OCI-LY7 (cell line): ENCODE data around the gene CHD9. TPM values are rescaled to one million over a fixed set of nuclear protein-coding genes. Genes with fewer than 3 reads are reported as not detected.

ENCODE experiments used
- BruUV-seq: library from RNA; stranded (reverse); fragments of 400-500 nt; replicated peaks from 2 replicates; lab custom pipeline; 2021; lab: Mats Ljungman, UMichigan
- CTCF ChIA-PET: fragments of 300-600 bp; sonication (Branson Sonifier 250); formaldehyde crosslinking; loops from one replicate; lab custom pipeline; 2022; ENCODE audit warnings: antibody characterized with exemption; ENCODE audit not compliant: unreplicated experiment; lab: Charles Lee
- POLR2A ChIA-PET: fragments of 300-600 bp; sonication (Branson Sonifier 250); formaldehyde crosslinking; loops from one replicate; lab custom pipeline; 2022; ENCODE audit warnings: antibody characterized with exemption; lab: Charles Lee
- DNase-seq: peaks from one replicate; pipeline ENCODE4 v3.0.0-alpha.2; 2015; ENCODE audit warnings: low spot score
- H2AFZ ChIP-seq: fragments of 200-600 bp; sonication (generic), shearing (Covaris generic); 2 replicates; pipeline ENCODE4 v1.6.1; 2014; ENCODE audit warnings: mild to moderate bottlenecking, antibody characterized with exemption, low read length, moderate library complexity
- H3K27ac ChIP-seq: fragments of 200-600 bp; sonication (generic); 2 replicates; pipeline ENCODE4 v1.5.1; 2014; ENCODE audit warnings: mixed run types, low read depth, mild to moderate bottlenecking, moderate library complexity, low read length, inconsistent platforms; ENCODE audit not compliant: poor library complexity, severe bottlenecking
- H3K36me3 ChIP-seq: fragments of 200-600 bp; sonication (generic); 2 replicates; pipeline ENCODE4 v1.6.1; 2014; ENCODE audit warnings: mild to moderate bottlenecking, antibody characterized with exemption, low read length, moderate library complexity, mixed read lengths; ENCODE audit not compliant: insufficient read depth
- H3K4me1 ChIP-seq: fragments of 200-600 bp; sonication (generic); 2 replicates; pipeline ENCODE4 v1.5.1; 2014; ENCODE audit warnings: mild to moderate bottlenecking, low read length; ENCODE audit not compliant: insufficient read depth, poor library complexity, severe bottlenecking
- H3K4me2 ChIP-seq: fragments of 200-600 bp; sonication (generic); 2 replicates; pipeline ENCODE4 v1.6.1; 2014; ENCODE audit warnings: mild to moderate bottlenecking, low read length
- H3K4me3 ChIP-seq: fragments of 200-600 bp; sonication (generic); 2 replicates; pipeline ENCODE4 v1.5.1; 2014; ENCODE audit warnings: mild to moderate bottlenecking, low read depth, low read length; ENCODE audit not compliant: poor library complexity, severe bottlenecking
- H3K79me2 ChIP-seq: fragments of 200-600 bp; sonication (generic); 2 replicates; pipeline ENCODE4 v1.6.1; 2016; ENCODE audit warnings: low read depth, mild to moderate bottlenecking, low read length, moderate library complexity, mixed read lengths; ENCODE audit not compliant: insufficient read depth
- H3K9me2 ChIP-seq: fragments of 200-600 bp; sonication (generic); 2 replicates; pipeline ENCODE4 v1.6.1; 2016; ENCODE audit warnings: mild to moderate bottlenecking, low read length, mixed read lengths; ENCODE audit not compliant: insufficient read depth
- H3K9me3 ChIP-seq: fragments of 200-600 bp; sonication (generic); 2 replicates; pipeline ENCODE4 v1.6.1; 2014; ENCODE audit warnings: mild to moderate bottlenecking, mixed run types, low read length, mixed read lengths
- H4K20me1 ChIP-seq: fragments of 200-600 bp; sonication (generic); 2 replicates; pipeline ENCODE4 v1.6.1; 2014; ENCODE audit warnings: mild to moderate bottlenecking, antibody characterized with exemption, low read length, moderate library complexity, mixed read lengths; ENCODE audit not compliant: insufficient read depth
- CTCF ChIP-seq: fragments of 200-600 bp; sonication (generic); conservative IDR thresholded peaks from 2 replicates; pipeline ENCODE4 v1.5.1; 2014; ENCODE audit warnings: mild to moderate bottlenecking, antibody characterized with exemption, low read length, moderate library complexity, mixed read lengths
- EZH2phosphoT487 ChIP-seq: fragments of 200-600 bp; sonication (generic); IDR thresholded peaks from 2 replicates; pipeline ENCODE4 v1.6.1; 2018; ENCODE audit warnings: low read depth, borderline replicate concordance, mild to moderate bottlenecking, mixed run types, antibody characterized with exemption, low read length, moderate library complexity, mixed read lengths
- intact Hi-C: fragments of 100-400 bp; cut with micrococcal nuclease; formaldehyde crosslinking; loops from one replicate; pipeline ENCODE4 v1.10.0; 2022; ENCODE audit not compliant: unreplicated experiment
- total RNA-seq, 2 experiments: library from RNA; depleted of rRNA in 1 of 2; stranded (reverse); fragments of >200 nt in 1 of 2; shearing (Covaris generic) in 1 of 2; gene quantifications; 2 replicates each; pipeline ENCODE4 v1.2.3, GENCODE V29; 2014 to 2022

CHD9 gene
- total RNA-seq, 2 experiments from 2014 or later = 52.6 to 85.9 TPM

- no peak overlapping the region for H2AFZ ChIP-seq
- TF ChIP-seq CTCF = no peak
- TF ChIP-seq EZH2phosphoT487 = no peak
- peaks cover 18% of the 10 kb centered on the region for H3K79me2 ChIP-seq
- no peaks in the 10 kb centered on the region for H3K9me3 ChIP-seq
- POLR2A ChIA-PET = interaction anchor here (0.8 to 1.0 kb wide), 3 partner anchors 10 to 25 kb away, joined by 3 to 8 read pairs (median 5); no protein-coding TSS in a partner anchor
- BruUV-seq = no TSS peak
- H4K20me1 ChIP-seq = no peaks in the 10 kb centered on the region
- no peak overlapping the region for H3K4me3 ChIP-seq
- peaks cover 41% of the 10 kb centered on the region for H3K4me1 ChIP-seq
- intact Hi-C loops = no loop called here
- no peak overlapping the region for H3K4me2 ChIP-seq
- H3K9me2 ChIP-seq = no peaks in the 10 kb centered on the region
- peaks cover 23% of the 10 kb centered on the region for H3K36me3 ChIP-seq
- CTCF ChIA-PET = no interaction called here
- DNase-seq = no peak
- H3K27ac ChIP-seq = no peak overlapping the region
Observed at GRCh38 chr16:53085931-53086421, 31.2 kb downstream of the CHD9 start.

- Histone ChIP-seq H3K27ac (no peak overlapping the region), H2AFZ (no peak overlapping the region), H3K4me1 (peaks cover 49% of the 10 kb centered on the region), H3K9me2 (no peaks in the 10 kb centered on the region), H3K4me3 (no peak overlapping the region), H3K9me3 (no peaks in the 10 kb centered on the region), H3K36me3 (peaks cover 18% of the 10 kb centered on the region), H3K4me2 (no peak overlapping the region), H3K79me2 (peaks cover 23% of the 10 kb centered on the region), H4K20me1 (no peaks in the 10 kb centered on the region)
- intact Hi-C loops = no loop called here
- TF ChIP-seq EZH2phosphoT487 (no peak), CTCF (no peak)
- ChIA-PET CTCF (interaction anchor here (0.6 kb wide), 1 partner anchor 14 kb away, joined by 3 read pairs; no protein-coding TSS in a partner anchor), POLR2A (interaction anchor here (0.6 kb wide), 1 partner anchor 11 kb away, joined by 4 read pairs; no protein-coding TSS in a partner anchor)
- BruUV-seq = no TSS peak
- DNase-seq = no peak
Observed at GRCh38 chr16:53087101-53087500, 32.3 kb downstream of the CHD9 start.
